HG03457 (cell line): ENCODE results near the gene SNN.

Experiments
- ATAC-seq: cut with Tn5 transposase; IDR thresholded peaks from one replicate; pipeline ENCODE4 v1.9.1; 2021; ENCODE audit warnings: moderate number of reproducible peaks; ENCODE audit not compliant: unreplicated experiment

The SNN gene

GRCh38 chr16:11677959-11678881 is 10.0 kb downstream of the SNN start:
- ATAC-seq = no peak

- no peak for ATAC-seq
Measured at GRCh38 chr16:11679250-11679649, 11.0 kb downstream of the SNN start.

GRCh38 chr16:11679941-11680911 is 12.0 kb downstream of the SNN start:
- no peak for ATAC-seq

GRCh38 chr16:11681556-11681955 is 13.3 kb downstream of the SNN start:
- ATAC-seq = no peak

GRCh38 chr16:11681976-11682654 is 13.9 kb downstream of the SNN start:
- ATAC-seq = no peak

GRCh38 chr16:11682655-11683096 is 14.4 kb downstream of the SNN start:
- no peak for ATAC-seq

- ATAC-seq = no peak
Measured at GRCh38 chr16:11683145-11683544, 14.9 kb downstream of the SNN start.

- no peak for ATAC-seq
Measured at GRCh38 chr16:11684231-11685025, 16.2 kb downstream of the SNN start.

GRCh38 chr16:11685844-11686618 is 17.8 kb downstream of the SNN start:
- no peak for ATAC-seq

- no peak for ATAC-seq
Measured at GRCh38 chr16:11686713-11687380, 18.6 kb downstream of the SNN start.

- no peak for ATAC-seq
Measured at GRCh38 chr16:11687601-11688519, 19.6 kb downstream of the SNN start.

GRCh38 chr16:11688520-11688886 is 20.2 kb downstream of the SNN start:
- ATAC-seq = no peak

GRCh38 chr16:11689031-11689840 is 21.0 kb downstream of the SNN start:
- ATAC-seq = peak; percentile 83

- no peak for ATAC-seq
Measured at GRCh38 chr16:11691235-11691634, 23.0 kb downstream of the SNN start.

GRCh38 chr16:11691771-11692170 is 23.5 kb downstream of the SNN start:
- ATAC-seq = no peak

GRCh38 chr16:11692171-11692570 is 23.9 kb downstream of the SNN start:
- no peak for ATAC-seq

- ATAC-seq = no peak
Measured at GRCh38 chr16:11692651-11693050, 24.4 kb downstream of the SNN start.
